Endodermal cell (in vitro differentiated cells): ENCODE data around the gene SH3D19. TPM values are rescaled to one million over a fixed set of nuclear protein-coding genes. Genes with fewer than 3 reads are reported as not detected.

Source experiments
- DNase-seq: peaks from one replicate; pipeline ENCODE4 v3.0.0-alpha.2; 2017
- H3K27ac ChIP-seq: 2 replicates; pipeline ENCODE4 v1.5.1; 2013; ENCODE audit warnings: mild to moderate bottlenecking, low read depth, low read length, moderate library complexity
- H3K27me3 ChIP-seq: 2 replicates; pipeline ENCODE4 v1.6.1; 2013; ENCODE audit warnings: mild to moderate bottlenecking, low read length, moderate library complexity; ENCODE audit not compliant: insufficient read depth, control insufficient read depth, poor library complexity, severe bottlenecking
- H3K36me3 ChIP-seq: 2 replicates; pipeline ENCODE4 v1.7.0; 2013; ENCODE audit warnings: mild to moderate bottlenecking, low read length, moderate library complexity; ENCODE audit not compliant: control insufficient read depth, insufficient read depth
- H3K4me1 ChIP-seq: one replicate; pipeline ENCODE4 v1.7.0; 2013; ENCODE audit warnings: low read length; ENCODE audit not compliant: control insufficient read depth, insufficient read depth
- H3K4me3 ChIP-seq: 2 replicates; pipeline ENCODE4 v1.5.1; 2013; ENCODE audit warnings: mild to moderate bottlenecking, low read length, moderate library complexity
- H3K9ac ChIP-seq: 2 replicates; pipeline ENCODE4 v1.6.1; 2013; ENCODE audit warnings: mild to moderate bottlenecking, low read length, moderate library complexity; ENCODE audit not compliant: poor library complexity, severe bottlenecking; ENCODE audit errors: extremely low read depth
- H3K9me3 ChIP-seq: 2 replicates; pipeline ENCODE4 v1.6.1; 2013; ENCODE audit warnings: mild to moderate bottlenecking, low read length, moderate library complexity; ENCODE audit not compliant: control insufficient read depth
- H3K27ac Mint-ChIP-seq: 2 replicates; pipeline ENCODE4 v1.8.0; 2020; ENCODE audit warnings: mixed read lengths
- H3K27me3 Mint-ChIP-seq: 2 replicates; pipeline ENCODE4 v1.8.0; 2021; ENCODE audit warnings: mild to moderate bottlenecking, mixed read lengths; ENCODE audit not compliant: insufficient read depth
- H3K36me3 Mint-ChIP-seq: 2 replicates; pipeline ENCODE4 v1.8.0; 2020; ENCODE audit warnings: low read depth, mixed read lengths
- H3K4me1 Mint-ChIP-seq: 2 replicates; pipeline ENCODE4 v1.8.0; 2020; ENCODE audit warnings: mixed read lengths
- H3K4me3 Mint-ChIP-seq: 2 replicates; pipeline ENCODE4 v1.8.0; 2020; ENCODE audit warnings: mild to moderate bottlenecking, moderate library complexity, mixed read lengths
- H3K9me3 Mint-ChIP-seq: 2 replicates; pipeline ENCODE4 v1.8.0; 2020; ENCODE audit warnings: mild to moderate bottlenecking, mixed read lengths
- CTCF ChIP-seq: fragments of 200-600 bp; sonication (generic); conservative IDR thresholded peaks from 2 replicates; pipeline ENCODE4 v1.5.0; 2021; ENCODE audit warnings: antibody characterized with exemption, mild to moderate bottlenecking
- WGBS, 2 experiments: methylation state at CpG; one replicate each; pipeline versions ENCODE4 v1.1.5 to v1.1.7; 2013; ENCODE audit warnings: missing lambda C conversion rate in 2 of 2, mixed read lengths in 1 of 2; ENCODE audit not compliant: insufficient coverage in 1 of 2, insufficient read length in 1 of 2; 5-methylcytosine and 5-hydroxymethylcytosine counted together
- total RNA-seq, 2 donors: library from RNA; stranded (reverse); fragmentation: NEBNext Ultra II Directional in 1 of 2; extraction: Animal tissue kit (Norgen Biotek cat#: 25700) in 1 of 2; gene quantifications; 2 replicates in 1 of 2; 3 replicates in 1 of 2; pipeline ENCODE4 v1.2.1, GENCODE V29; 2021

Gene SH3D19
- total RNA-seq, 2 donors from 2014 or later = 48.8 to 55.6 TPM

DNA sequence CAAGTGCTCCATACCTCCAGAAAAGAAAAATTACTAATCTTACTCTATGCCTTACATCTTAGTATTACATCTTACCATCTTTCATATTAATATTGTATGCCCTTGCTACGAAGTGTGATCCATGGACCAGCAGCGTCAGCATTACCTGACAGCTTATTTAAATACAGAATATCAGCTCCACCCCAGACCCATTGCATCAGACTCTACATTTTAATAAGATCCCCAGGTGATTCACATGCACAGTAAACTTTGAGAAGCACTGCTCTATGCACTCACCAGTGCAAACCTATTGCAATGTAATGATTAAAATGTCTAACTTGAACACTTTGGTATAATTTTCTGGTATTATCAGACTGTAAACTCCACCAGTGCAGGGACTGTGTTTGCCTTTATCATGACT lies 14.1 kb upstream of the SH3D19 start:
- no peaks in the 10 kb centered on the region for H3K27me3 ChIP-seq
- H3K27me3 Mint-ChIP-seq = no peaks in the 10 kb centered on the region
- no peak overlapping the region for H3K4me3 Mint-ChIP-seq
- no peaks in the 10 kb centered on the region for H3K9me3 ChIP-seq
- no peak overlapping the region for H3K27ac ChIP-seq
- H3K9ac ChIP-seq = no peak overlapping the region
- H3K27ac Mint-ChIP-seq = no peak overlapping the region
- whole genome bisulfite sequencing, 2 experiments = 89 to 92% methylated on average over 2 of the region's 2 CpGs
- no peaks in the 10 kb centered on the region for H3K36me3 Mint-ChIP-seq
- H3K4me1 ChIP-seq = peaks cover 2% of the 10 kb centered on the region
- no peak for TF ChIP-seq CTCF
- no peak for DNase-seq
- no peaks in the 10 kb centered on the region for H3K9me3 Mint-ChIP-seq
- peaks cover 4% of the 10 kb centered on the region for H3K4me1 Mint-ChIP-seq
- H3K4me3 ChIP-seq = no peak overlapping the region
- H3K36me3 ChIP-seq = no peaks in the 10 kb centered on the region

- Histone ChIP-seq H3K9me3 (no peaks in the 10 kb centered on the region), H3K36me3 (no peaks in the 10 kb centered on the region), H3K4me3 (no peak overlapping the region), H3K4me1 (no peaks in the 10 kb centered on the region), H3K27me3 (no peaks in the 10 kb centered on the region), H3K9ac (no peak overlapping the region), H3K27ac (no peak overlapping the region)
- no peak for DNase-seq
- peaks cover 3% of the 10 kb centered on the region for H3K4me1 Mint-ChIP-seq
- H3K27me3 Mint-ChIP-seq = peaks cover 1% of the 10 kb centered on the region
- no peak overlapping the region for H3K27ac Mint-ChIP-seq
- H3K4me3 Mint-ChIP-seq = no peak overlapping the region
- H3K9me3 Mint-ChIP-seq = no peaks in the 10 kb centered on the region
- WGBS, 2 experiments = 80% methylated on average over 1 of the region's 1 CpG; no CpG with 5 or more reads in 1 of the 2 experiments
- H3K36me3 Mint-ChIP-seq = no peaks in the 10 kb centered on the region
- no peak for TF ChIP-seq CTCF
Observed at GRCh38 chr4:151331276-151332042, 6.1 kb upstream of the SH3D19 start.

DNA sequence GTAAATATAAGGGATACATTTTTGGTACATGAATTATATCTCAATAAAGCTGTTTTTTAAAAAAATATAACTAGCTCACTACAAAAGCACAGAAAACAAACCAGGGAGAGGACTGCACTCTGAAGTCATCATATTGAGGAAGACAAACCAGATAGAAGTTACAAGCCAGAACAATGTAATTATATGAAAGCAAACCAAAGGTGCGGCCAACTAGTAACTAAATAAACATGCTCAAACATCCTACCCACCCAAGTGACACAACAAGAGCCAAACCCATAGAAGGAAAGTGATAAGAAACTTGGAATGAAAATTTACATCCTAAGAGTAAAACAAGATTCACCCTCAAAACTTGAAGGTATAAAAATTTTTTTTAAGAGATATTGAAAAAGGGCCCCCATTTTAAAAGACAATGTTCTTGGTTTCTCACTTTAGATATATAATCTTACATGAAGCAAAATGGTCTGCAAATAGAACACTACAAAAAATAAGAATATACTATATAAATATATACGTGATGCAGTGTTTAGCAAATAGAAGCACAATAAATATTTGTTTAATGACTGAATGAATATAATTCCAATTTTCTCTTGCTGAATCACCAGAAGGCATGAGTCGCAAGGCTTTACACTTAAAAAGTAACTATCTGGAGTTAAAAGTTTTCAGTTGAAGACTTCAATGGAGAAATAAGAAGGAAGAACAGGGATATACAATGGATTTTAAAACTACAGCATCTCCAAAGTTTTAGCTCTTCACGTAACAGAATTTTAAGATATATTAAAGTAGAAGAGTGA lies 4.0 kb upstream of the SH3D19 start:
- peaks cover 5% of the 10 kb centered on the region for H3K27me3 Mint-ChIP-seq
- H3K27ac ChIP-seq = no peak overlapping the region
- H3K36me3 ChIP-seq = no peaks in the 10 kb centered on the region
- H3K27ac Mint-ChIP-seq = no peak overlapping the region
- no peak overlapping the region for H3K9ac ChIP-seq
- H3K4me3 ChIP-seq = no peak overlapping the region
- no peak for TF ChIP-seq CTCF
- no peak overlapping the region for H3K4me3 Mint-ChIP-seq
- no peaks in the 10 kb centered on the region for H3K9me3 ChIP-seq
- peaks cover 10% of the 10 kb centered on the region for H3K4me1 Mint-ChIP-seq
- 91% methylated on average over 1 of the region's 4 CpGs; no CpG with 5 or more reads in 1 of the 2 experiments for WGBS, 2 experiments
- no peaks in the 10 kb centered on the region for H3K9me3 Mint-ChIP-seq
- DNase-seq = no peak
- no peaks in the 10 kb centered on the region for H3K36me3 Mint-ChIP-seq
- no peaks in the 10 kb centered on the region for H3K4me1 ChIP-seq
- H3K27me3 ChIP-seq = no peaks in the 10 kb centered on the region
